Stimulated activated CD8-positive, alpha-beta memory T cell treated with anti-CD3 and anti-CD28 coated beads, Interleukin-15, amount 100 ng/mL, for 4 hours (primary cell): ENCODE measurements around the gene IST1.

Experiments
- DNase-seq, 2 donors: peaks; one replicate each; pipeline ENCODE4 v3.0.0-alpha.2; 2020; ENCODE audit warnings: low read depth in 2 of 2

IST1 gene

DNA sequence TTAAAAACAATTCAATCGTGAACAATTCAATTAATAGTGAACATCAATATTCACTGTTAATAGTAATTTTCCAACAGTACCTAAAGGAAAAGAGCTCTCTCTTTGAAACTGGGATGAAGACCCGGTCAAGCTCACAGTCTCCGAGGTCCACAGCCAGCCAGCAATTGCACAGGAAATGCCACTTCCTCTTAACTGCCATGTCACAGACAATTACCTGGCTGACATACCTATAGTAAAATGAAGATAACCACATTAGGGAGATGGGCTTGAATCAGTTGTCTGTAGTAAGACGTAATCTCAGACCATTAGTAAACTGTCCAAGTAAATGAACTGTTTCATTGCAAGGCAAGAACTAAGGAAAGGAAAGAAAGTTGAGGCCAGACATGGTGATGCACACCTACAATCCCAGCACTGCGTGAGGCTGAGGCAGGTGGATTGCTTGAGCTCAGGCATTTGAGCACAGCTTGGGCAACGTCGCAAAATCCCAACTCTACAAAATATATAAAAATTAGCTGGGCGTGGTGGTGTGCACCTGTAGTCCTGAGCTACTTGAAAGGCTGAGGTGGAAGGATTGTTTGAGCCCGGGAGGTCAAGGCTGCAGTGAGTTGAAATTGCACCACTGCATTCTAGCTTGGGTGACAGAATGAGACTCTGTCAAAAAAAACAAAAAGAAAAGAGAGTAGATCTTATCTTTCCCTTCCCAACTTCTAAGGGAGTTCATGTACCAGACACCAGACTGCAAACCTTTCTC lies 68.0 kb downstream of the IST1 start:
- DNase-seq, result no peak

DNA sequence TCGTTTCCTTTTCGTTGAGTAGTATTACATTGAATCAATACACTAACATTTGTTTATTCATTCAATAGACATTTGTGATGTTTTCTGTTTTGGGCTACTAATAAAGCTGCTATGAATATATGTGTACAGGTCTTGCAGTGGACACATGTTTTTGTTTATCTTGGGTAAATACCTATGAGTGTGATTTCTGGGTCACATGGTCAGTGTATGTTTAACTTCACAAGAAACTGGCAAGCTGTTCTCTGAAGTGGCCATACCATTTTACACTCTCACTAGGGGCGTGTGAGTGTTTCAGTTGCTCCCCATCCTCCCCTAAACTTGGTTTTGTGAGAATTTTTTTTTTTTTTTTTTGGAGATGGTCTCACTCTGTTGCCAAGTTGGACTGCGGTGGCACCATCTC lies 69.9 kb downstream of the IST1 start:
- no peak for DNase-seq

DNA sequence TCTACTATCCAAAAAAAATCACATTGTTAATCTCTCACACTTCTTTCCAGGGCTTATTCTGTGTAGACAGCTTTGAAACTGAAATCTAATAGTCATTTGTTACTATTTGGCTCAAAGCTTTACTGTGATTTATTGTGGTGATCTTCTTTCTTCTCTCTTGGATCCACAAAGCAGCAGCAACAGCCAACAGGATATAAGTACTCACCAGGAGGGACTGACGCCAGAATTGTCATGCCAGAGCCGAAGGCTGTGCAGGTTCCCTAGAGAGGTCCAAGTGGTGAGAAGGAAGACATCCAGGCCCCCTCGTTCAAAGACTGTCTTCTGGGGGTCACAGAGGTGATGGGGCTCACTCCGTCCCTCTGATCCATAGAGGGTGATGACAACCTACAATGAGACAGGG lies 71.6 kb downstream of the IST1 start:
- DNase-seq, result no peak

DNA sequence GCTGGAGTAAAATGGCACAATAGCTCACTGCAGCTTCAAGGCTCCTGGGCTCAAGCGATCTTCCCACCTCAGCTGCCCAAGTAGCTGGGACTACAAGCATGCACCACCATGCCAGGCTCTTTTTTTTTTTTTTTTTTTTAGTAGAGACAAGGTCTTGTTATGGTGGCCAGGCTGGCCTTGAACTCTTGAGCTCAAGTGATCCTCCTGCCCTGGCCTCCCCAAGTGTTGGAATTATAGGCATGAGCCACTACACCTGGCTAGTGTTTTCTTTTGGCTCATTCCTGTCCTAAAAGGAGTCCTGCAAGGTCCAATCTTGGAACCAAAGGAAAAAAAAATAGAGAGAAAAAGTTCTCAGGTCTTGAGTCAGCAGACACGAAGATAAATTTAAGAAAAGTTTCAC lies 74.0 kb downstream of the IST1 start:
- DNase-seq, result no peak

DNA sequence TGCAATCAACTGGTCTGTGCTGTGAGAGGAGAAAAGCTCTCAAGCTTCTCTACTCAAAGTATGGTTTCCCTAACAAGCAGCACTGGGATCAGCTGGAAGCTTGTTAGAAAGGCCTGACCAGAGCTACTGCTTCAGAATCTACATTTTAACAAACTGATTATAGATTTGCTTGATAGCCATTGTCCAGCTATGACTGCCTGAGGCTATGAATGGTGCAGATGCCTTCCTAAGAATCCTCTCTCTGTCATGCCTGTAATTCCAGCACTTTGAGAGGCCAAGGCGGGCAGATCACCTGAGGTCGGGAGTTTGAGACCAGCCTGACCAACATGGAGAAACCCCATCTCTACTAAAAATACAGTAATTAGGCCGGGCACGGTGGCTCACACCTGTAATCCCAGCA lies 76.2 kb downstream of the IST1 start:
- DNase-seq, result no peak

DNA sequence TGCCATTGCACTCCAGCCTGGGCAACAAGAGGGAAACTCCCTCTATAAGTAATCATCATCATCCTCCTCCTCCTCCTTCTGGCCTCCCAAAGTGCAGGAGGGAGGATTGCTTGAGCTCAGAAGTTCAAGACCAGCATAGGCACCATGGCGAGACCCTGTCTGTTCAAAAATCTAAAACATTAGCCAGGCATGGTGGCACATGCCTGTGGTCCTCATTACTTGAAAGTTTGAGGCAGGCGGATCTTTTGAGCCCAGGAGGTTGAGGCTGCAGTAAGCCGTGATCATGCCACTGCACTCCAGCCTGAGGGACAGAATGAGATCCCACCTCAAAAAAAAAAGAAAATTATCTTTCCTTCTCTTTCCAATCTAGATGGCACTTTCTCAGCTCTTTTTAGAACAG lies 77.0 kb downstream of the IST1 start:
- no peak for DNase-seq

DNA sequence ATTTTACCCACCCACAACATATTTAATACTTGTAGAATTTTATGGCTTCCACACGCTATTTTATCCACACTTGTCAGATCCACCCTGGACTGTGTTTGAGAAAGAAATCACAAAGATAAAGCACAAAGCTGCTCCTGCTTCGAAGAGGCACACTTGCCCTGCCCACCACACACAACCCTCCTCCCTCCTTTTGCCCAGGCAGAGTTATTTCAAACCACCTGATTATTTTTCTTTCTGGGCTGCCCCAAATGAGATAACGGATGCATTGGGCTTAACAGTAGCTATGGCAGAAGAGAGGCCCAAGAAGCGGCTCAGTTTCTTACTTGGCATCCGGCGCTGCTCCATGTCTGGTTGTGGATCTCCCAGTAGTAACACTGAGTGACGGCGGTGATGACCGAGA lies 77.7 kb downstream of the IST1 start:
- DNase-seq, result no peak

DNA sequence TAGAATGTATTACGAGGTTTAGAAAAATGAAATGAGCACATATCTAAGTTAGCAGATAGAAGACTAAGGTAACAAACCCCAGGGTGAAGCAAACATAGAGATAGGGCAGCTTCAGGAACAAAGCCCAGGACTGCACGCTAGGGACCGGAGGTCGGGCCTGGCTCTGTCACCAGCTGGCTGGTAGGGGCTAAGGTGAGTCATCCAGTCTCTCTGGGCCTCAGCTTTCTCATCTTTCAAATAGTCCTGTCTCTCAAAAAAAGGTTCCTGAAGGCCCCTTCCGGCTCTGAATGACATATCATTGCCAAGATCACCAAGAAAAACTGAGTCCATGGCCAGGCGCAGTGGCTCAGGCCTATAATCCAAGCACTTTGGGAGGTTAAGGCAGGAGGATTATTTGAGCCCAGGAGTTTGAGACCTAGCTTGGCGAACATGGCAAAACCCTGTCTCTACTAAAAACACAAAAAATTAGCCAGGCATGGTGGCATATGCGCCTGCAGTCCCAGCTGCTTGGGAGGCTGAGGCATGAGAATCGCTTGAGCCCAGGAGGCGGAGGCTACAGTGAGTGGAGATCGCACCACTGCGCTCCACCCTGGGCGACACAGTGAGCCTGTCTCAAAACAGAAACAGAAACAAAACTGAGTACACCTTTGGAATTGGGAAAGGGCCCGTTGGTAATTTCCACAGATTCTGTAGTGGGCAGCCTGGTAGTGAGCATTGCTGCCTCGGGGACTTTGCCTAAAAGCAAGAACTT lies 78.9 kb downstream of the IST1 start:
- no peak for DNase-seq
